Measurements from ENCODE around the gene KIF26A. TPM values are rescaled to one million over a fixed set of nuclear protein-coding genes. Genes with fewer than 3 reads are reported as not detected.

KIF26A gene
- polyA plus RNA-seq, 1 donor from 2014 or later, result 11.2 TPM

DNA sequence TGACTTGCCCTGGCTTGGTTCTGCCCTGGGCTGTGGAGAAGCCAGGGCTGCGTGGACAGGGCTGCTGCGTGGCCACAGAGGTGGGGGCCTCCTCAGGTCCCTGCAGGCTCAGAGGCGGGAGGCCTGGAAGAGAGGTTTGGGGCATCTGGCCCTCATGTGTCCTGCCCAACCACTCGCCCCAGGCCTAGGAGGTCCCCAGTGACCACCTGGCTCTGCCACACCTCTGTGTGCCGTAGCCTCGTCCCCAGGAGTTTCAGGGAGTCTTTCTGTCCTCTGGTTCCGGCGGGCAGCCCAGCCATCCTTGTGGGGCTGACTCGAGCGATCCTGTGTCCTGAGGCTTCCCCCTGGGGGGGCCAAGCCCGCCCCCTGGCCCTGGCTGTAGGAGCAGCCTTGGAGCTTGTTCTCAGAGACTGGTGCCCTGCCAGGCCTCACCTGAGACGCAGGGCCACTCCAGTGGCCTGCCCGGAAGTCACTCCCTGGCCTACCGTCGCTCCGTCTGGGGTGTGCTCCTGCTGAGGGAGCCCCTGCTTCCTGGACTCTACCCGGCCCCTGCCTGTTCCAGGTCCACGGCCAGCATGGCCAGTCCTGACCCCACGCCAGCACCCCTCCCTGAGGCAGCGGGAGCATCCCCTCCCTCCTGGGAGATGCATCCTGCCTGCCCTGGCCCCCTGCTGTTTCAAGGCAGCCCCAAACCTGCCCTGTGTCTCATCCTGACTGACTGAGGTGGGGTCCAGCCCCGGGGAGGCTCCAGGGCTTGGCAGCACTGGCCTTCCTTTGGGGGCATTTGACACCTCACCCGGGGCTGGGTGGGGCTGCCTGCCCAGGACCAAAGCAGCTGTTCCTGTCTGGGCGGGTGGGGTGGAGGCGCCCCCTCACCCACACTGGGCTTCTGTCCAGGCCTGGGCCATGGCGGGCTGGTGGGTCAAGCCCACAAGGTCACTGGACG is 39.0 kb upstream of the KIF26A start:
- Histone ChIP-seq H3K9me2 (ENCODE audit: insufficient read depth, low read length) (no peaks in the 10 kb centered on the region), H3K4me2 (ENCODE audit: low read length) (no peak overlapping the region), H3K9me3 (ENCODE audit: low read length) (no peaks in the 10 kb centered on the region), H3K79me2 (replicated peaks; ENCODE audit: insufficient read depth, low read length) (no peaks in the 10 kb centered on the region), H3K4me3 (ENCODE audit: low read length) (no peak overlapping the region), H3K27ac (ENCODE audit: low read length) (no peak overlapping the region), H3F3A (ENCODE audit: insufficient read depth, low read length, poor library complexity, severe bottlenecking) (no peaks in the 10 kb centered on the region), H2AFZ (ENCODE audit: low read depth, low read length) (no peak overlapping the region), H3K27me3 (ENCODE audit: insufficient read depth, low read depth, low read length) (no peaks in the 10 kb centered on the region), H3K36me3 (ENCODE audit: insufficient read depth, low read length) (no peaks in the 10 kb centered on the region), H4K20me1 (ENCODE audit: insufficient read depth) (no peaks in the 10 kb centered on the region), H3K9ac (ENCODE audit: low read length) (no peak overlapping the region)
- TF ChIP-seq TAF1 (IDR thresholded peaks at IDR 0.05; ENCODE audit: low read depth) (no peak), EP300 (conservative IDR thresholded peaks at IDR 0.05; ENCODE audit: poor library complexity, severe bottlenecking) (no peak), MXI1 (conservative IDR thresholded peaks at IDR 0.05; ENCODE audit: poor library complexity, severe bottlenecking) (no peak), EZH2 (IDR thresholded peaks at IDR 0.05; ENCODE audit: borderline replicate concordance, insufficient read depth, low read length, poor library complexity, severe bottlenecking) (no peak), SMC3 (conservative IDR thresholded peaks at IDR 0.05; ENCODE audit: poor library complexity) (no peak), POLR2AphosphoS5 (IDR thresholded peaks at IDR 0.05) (no peak), RAD21 (conservative IDR thresholded peaks at IDR 0.05) (no peak)
- TF ChIP-seq, protein P1, sequence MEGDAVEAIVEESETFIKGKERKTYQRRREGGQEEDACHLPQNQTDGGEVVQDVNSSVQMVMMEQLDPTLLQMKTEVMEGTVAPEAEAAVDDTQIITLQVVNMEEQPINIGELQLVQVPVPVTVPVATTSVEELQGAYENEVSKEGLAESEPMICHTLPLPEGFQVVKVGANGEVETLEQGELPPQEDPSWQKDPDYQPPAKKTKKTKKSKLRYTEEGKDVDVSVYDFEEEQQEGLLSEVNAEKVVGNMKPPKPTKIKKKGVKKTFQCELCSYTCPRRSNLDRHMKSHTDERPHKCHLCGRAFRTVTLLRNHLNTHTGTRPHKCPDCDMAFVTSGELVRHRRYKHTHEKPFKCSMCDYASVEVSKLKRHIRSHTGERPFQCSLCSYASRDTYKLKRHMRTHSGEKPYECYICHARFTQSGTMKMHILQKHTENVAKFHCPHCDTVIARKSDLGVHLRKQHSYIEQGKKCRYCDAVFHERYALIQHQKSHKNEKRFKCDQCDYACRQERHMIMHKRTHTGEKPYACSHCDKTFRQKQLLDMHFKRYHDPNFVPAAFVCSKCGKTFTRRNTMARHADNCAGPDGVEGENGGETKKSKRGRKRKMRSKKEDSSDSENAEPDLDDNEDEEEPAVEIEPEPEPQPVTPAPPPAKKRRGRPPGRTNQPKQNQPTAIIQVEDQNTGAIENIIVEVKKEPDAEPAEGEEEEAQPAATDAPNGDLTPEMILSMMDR (IDR thresholded peaks at IDR 0.05; ENCODE audit: poor library complexity, severe bottlenecking), result no peak
- TF ChIP-seq, protein P2, sequence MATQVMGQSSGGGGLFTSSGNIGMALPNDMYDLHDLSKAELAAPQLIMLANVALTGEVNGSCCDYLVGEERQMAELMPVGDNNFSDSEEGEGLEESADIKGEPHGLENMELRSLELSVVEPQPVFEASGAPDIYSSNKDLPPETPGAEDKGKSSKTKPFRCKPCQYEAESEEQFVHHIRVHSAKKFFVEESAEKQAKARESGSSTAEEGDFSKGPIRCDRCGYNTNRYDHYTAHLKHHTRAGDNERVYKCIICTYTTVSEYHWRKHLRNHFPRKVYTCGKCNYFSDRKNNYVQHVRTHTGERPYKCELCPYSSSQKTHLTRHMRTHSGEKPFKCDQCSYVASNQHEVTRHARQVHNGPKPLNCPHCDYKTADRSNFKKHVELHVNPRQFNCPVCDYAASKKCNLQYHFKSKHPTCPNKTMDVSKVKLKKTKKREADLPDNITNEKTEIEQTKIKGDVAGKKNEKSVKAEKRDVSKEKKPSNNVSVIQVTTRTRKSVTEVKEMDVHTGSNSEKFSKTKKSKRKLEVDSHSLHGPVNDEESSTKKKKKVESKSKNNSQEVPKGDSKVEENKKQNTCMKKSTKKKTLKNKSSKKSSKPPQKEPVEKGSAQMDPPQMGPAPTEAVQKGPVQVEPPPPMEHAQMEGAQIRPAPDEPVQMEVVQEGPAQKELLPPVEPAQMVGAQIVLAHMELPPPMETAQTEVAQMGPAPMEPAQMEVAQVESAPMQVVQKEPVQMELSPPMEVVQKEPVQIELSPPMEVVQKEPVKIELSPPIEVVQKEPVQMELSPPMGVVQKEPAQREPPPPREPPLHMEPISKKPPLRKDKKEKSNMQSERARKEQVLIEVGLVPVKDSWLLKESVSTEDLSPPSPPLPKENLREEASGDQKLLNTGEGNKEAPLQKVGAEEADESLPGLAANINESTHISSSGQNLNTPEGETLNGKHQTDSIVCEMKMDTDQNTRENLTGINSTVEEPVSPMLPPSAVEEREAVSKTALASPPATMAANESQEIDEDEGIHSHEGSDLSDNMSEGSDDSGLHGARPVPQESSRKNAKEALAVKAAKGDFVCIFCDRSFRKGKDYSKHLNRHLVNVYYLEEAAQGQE (IDR thresholded peaks at IDR 0.05; ENCODE audit: borderline replicate concordance), result no peak

DNA sequence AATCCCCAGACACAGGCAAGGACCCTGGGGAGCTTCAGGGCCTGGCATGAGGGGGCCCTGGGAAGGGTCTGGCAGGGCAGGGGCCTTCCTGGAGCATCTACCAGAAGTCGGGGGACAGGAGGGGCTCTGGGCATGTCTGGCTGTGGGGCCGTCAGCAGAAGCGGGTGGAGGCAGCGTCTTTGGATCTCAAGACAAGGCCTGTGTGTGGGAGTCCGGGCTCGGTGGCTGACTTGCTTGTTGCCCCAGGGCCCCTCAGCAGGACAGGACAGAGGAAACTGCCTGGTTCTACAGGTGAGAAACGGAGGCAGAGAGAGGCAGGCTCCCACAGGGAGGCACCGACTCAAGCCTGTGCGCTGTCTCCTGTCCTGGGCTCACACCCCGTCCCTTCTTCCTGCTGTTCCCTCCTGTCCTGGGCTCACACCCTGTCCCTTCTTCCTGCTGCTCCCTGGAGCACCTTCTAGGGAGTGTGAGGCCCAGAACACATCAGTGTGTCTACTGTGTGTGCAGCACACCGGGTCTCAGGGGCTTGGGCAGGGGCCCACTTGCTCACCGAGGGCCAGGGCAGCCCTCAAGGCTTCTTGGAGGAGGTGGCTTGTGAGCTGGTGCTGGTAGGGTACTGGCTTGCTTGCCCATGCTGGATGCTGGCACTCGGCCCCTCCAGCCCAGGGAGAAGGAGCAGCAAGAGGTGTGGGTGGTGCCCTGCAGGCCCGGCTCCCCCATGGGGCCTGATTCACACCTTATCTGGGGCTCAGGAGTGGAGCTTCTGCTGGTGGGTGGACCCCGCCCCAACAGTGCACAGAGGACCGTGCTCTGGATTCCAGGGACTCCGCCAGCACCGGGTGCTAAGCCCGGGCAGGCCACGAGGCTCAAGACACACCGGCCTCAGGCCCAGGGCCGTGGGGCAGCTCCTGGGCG is 38.0 kb upstream of the KIF26A start:
- H4K20me1 ChIP-seq (ENCODE audit: insufficient read depth), result no peaks in the 10 kb centered on the region

More for the DNA sequence above, 38.0 kb upstream of the KIF26A start:
- no peaks in the 10 kb centered on the region for H3K36me3 ChIP-seq (ENCODE audit: insufficient read depth, low read length)
- H3K27ac ChIP-seq (ENCODE audit: low read length), result no peak overlapping the region
- H3K9me3 ChIP-seq (ENCODE audit: low read length), result no peaks in the 10 kb centered on the region
- H3K27me3 ChIP-seq (ENCODE audit: insufficient read depth, low read depth, low read length), result no peaks in the 10 kb centered on the region
- H2AFZ ChIP-seq (ENCODE audit: low read depth, low read length), result no peak overlapping the region
- TF ChIP-seq MXI1 (conservative IDR thresholded peaks at IDR 0.05; ENCODE audit: poor library complexity, severe bottlenecking), result no peak
- TF ChIP-seq RAD21 (conservative IDR thresholded peaks at IDR 0.05), result no peak
- TF ChIP-seq EZH2 (IDR thresholded peaks at IDR 0.05; ENCODE audit: borderline replicate concordance, insufficient read depth, low read length, poor library complexity, severe bottlenecking), result no peak
- TF ChIP-seq SMC3 (conservative IDR thresholded peaks at IDR 0.05; ENCODE audit: poor library complexity), result no peak
- TF ChIP-seq, protein P1 (IDR thresholded peaks at IDR 0.05; ENCODE audit: poor library complexity, severe bottlenecking), result no peak
- no peak for TF ChIP-seq EP300 (conservative IDR thresholded peaks at IDR 0.05; ENCODE audit: poor library complexity, severe bottlenecking)
- TF ChIP-seq, protein P2 (IDR thresholded peaks at IDR 0.05; ENCODE audit: borderline replicate concordance), result no peak
- no peak for TF ChIP-seq POLR2AphosphoS5 (IDR thresholded peaks at IDR 0.05)
- TF ChIP-seq TAF1 (IDR thresholded peaks at IDR 0.05; ENCODE audit: low read depth), result no peak
- H3K9ac ChIP-seq (ENCODE audit: low read length), result no peak overlapping the region
- H3K4me3 ChIP-seq (ENCODE audit: low read length), result no peak overlapping the region
- no peaks in the 10 kb centered on the region for H3K9me2 ChIP-seq (ENCODE audit: insufficient read depth, low read length)
- no peak overlapping the region for H3K4me2 ChIP-seq (ENCODE audit: low read length)
- no peaks in the 10 kb centered on the region for H3F3A ChIP-seq (ENCODE audit: insufficient read depth, low read length, poor library complexity, severe bottlenecking)
- H3K79me2 ChIP-seq (replicated peaks; ENCODE audit: insufficient read depth, low read length), result no peaks in the 10 kb centered on the region
